GM18511 (cell line): ENCODE data around the gene TFDP3.
A peak's percentile ranks its signal among the peaks of the same experiment; 100 is the strongest.

Experiments
- ATAC-seq: cut with Tn5 transposase; IDR thresholded peaks from one replicate; pipeline ENCODE4 v1.9.1; 2021; ENCODE audit warnings: mild to moderate bottlenecking, moderate library complexity; ENCODE audit not compliant: unreplicated experiment

TFDP3 gene

GRCh38 chrX:133218329-133218728 lies at the start of gene TFDP3:
TSS of gene TFDP3 (minus strand) at chrX:133218354. CDS start at chrX:133218259, 95 bp downstream.
- no peak for ATAC-seq

GRCh38 chrX:133267621-133268020 lies 49.5 kb upstream of the TFDP3 start:
- ATAC-seq, result no peak

GRCh38 chrX:133265331-133265730 lies 47.2 kb upstream of the TFDP3 start:
- ATAC-seq, result no peak

- no peak for ATAC-seq
Observed at GRCh38 chrX:133258481-133258880, 40.3 kb upstream of the TFDP3 start.

- ATAC-seq, result no peak
Observed at GRCh38 chrX:133254666-133255065, 36.5 kb upstream of the TFDP3 start.

GRCh38 chrX:133251204-133251603 lies 33.0 kb upstream of the TFDP3 start:
- no peak for ATAC-seq

- ATAC-seq, result no peak
Observed at GRCh38 chrX:133250184-133251100, 32.3 kb upstream of the TFDP3 start.

GRCh38 chrX:133249266-133250058 lies 31.3 kb upstream of the TFDP3 start:
- no peak for ATAC-seq

GRCh38 chrX:133248177-133248576 lies 30.0 kb upstream of the TFDP3 start:
- ATAC-seq, result no peak

- ATAC-seq, result no peak
Observed at GRCh38 chrX:133246921-133247320, 28.8 kb upstream of the TFDP3 start.

GRCh38 chrX:133235830-133236229 lies 17.7 kb upstream of the TFDP3 start:
- no peak for ATAC-seq

- ATAC-seq, result no peak
Observed at GRCh38 chrX:133232331-133232730, 14.2 kb upstream of the TFDP3 start.

GRCh38 chrX:133229361-133229760 lies 11.2 kb upstream of the TFDP3 start:
- no peak for ATAC-seq

GRCh38 chrX:133215747-133216146 lies 2.4 kb downstream of the TFDP3 start:
- ATAC-seq, result no peak

GRCh38 chrX:133215017-133215416 lies 3.1 kb downstream of the TFDP3 start:
- peak; percentile 80 for ATAC-seq

- no peak for ATAC-seq
Observed at GRCh38 chrX:133214301-133214700, 3.9 kb downstream of the TFDP3 start.

GRCh38 chrX:133213117-133213516 lies 5.0 kb downstream of the TFDP3 start:
- ATAC-seq, result no peak

GRCh38 chrX:133207751-133208150 lies 10.4 kb downstream of the TFDP3 start:
- ATAC-seq, result no peak

- no peak for ATAC-seq
Observed at GRCh38 chrX:133191739-133192039, 26.5 kb downstream of the TFDP3 start.

- no peak for ATAC-seq
Observed at GRCh38 chrX:133190877-133191738, 27.0 kb downstream of the TFDP3 start.

- no peak for ATAC-seq
Observed at GRCh38 chrX:133189195-133189594, 29.0 kb downstream of the TFDP3 start.
